Panc1 (cell line): Measurements from ENCODE around the gene GRID2.

Experiments used
- SIN3A ChIP-seq: IDR thresholded peaks from 2 replicates; pipeline ENCODE4 v1.6.1; 2012; ENCODE audit warnings: low read depth, mild to moderate bottlenecking, low read length, moderate library complexity, borderline replicate concordance; ENCODE audit not compliant: insufficient read depth
- TCF7L2 ChIP-seq: IDR thresholded peaks from 2 replicates; pipeline ENCODE4 v1.6.1; 2011; ENCODE audit warnings: mild to moderate bottlenecking, low read depth, low read length, inconsistent platforms
- TF ChIP-seq, protein P1 (sequence below), 2 experiments: IDR thresholded peaks; 2 replicates each; pipeline ENCODE4 v1.6.1; 2011 to 2012; ENCODE audit warnings: low read depth in 2 of 2, control low read depth in 1 of 2, low read length in 1 of 2, mild to moderate bottlenecking in 1 of 2, moderate library complexity in 1 of 2; ENCODE audit not compliant: insufficient read depth in 1 of 2
- TF ChIP-seq, protein P2 (sequence below): fragments of 450-650 bp; IDR thresholded peaks from 2 replicates; pipeline ENCODE4 v1.5.1; 2017; ENCODE audit warnings: mild to moderate bottlenecking

DNA sequence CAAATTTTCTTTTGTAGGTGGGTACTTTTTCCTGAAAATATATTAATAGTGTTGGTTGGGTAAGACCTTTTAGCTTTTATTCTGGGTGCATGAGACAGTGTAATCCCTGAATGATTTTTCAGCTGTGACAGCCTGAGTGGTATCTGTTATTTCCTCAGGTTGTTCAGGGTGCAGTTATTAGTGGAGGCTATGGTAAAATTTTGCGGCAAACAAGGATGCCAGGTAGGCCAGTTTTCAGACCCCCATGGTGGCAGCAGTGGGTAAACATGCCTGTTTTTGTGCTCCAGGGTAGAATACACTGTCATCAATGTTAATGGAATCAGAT, 47.9 kb upstream of the GRID2 start:
- TF ChIP-seq, protein P1, sequence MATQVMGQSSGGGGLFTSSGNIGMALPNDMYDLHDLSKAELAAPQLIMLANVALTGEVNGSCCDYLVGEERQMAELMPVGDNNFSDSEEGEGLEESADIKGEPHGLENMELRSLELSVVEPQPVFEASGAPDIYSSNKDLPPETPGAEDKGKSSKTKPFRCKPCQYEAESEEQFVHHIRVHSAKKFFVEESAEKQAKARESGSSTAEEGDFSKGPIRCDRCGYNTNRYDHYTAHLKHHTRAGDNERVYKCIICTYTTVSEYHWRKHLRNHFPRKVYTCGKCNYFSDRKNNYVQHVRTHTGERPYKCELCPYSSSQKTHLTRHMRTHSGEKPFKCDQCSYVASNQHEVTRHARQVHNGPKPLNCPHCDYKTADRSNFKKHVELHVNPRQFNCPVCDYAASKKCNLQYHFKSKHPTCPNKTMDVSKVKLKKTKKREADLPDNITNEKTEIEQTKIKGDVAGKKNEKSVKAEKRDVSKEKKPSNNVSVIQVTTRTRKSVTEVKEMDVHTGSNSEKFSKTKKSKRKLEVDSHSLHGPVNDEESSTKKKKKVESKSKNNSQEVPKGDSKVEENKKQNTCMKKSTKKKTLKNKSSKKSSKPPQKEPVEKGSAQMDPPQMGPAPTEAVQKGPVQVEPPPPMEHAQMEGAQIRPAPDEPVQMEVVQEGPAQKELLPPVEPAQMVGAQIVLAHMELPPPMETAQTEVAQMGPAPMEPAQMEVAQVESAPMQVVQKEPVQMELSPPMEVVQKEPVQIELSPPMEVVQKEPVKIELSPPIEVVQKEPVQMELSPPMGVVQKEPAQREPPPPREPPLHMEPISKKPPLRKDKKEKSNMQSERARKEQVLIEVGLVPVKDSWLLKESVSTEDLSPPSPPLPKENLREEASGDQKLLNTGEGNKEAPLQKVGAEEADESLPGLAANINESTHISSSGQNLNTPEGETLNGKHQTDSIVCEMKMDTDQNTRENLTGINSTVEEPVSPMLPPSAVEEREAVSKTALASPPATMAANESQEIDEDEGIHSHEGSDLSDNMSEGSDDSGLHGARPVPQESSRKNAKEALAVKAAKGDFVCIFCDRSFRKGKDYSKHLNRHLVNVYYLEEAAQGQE (IDR thresholded peaks at IDR 0.05; ENCODE audit: insufficient read depth in 1 of 2, low read depth in 2 of 2, low read length in 1 of 2) = no peak
- TF ChIP-seq TCF7L2 = no peak
- TF ChIP-seq, protein P2, sequence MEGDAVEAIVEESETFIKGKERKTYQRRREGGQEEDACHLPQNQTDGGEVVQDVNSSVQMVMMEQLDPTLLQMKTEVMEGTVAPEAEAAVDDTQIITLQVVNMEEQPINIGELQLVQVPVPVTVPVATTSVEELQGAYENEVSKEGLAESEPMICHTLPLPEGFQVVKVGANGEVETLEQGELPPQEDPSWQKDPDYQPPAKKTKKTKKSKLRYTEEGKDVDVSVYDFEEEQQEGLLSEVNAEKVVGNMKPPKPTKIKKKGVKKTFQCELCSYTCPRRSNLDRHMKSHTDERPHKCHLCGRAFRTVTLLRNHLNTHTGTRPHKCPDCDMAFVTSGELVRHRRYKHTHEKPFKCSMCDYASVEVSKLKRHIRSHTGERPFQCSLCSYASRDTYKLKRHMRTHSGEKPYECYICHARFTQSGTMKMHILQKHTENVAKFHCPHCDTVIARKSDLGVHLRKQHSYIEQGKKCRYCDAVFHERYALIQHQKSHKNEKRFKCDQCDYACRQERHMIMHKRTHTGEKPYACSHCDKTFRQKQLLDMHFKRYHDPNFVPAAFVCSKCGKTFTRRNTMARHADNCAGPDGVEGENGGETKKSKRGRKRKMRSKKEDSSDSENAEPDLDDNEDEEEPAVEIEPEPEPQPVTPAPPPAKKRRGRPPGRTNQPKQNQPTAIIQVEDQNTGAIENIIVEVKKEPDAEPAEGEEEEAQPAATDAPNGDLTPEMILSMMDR = no peak
- TF ChIP-seq SIN3A = no peak
